Smooth muscle cell of the brain vasculature (primary cell): ENCODE results near the gene SLC35F4.

Experiments
- DNase-seq: peaks from one replicate; pipeline ENCODE4 v3.0.0-alpha.2; 2012; ENCODE audit warnings: low read depth, low spot score

SLC35F4 gene

DNA sequence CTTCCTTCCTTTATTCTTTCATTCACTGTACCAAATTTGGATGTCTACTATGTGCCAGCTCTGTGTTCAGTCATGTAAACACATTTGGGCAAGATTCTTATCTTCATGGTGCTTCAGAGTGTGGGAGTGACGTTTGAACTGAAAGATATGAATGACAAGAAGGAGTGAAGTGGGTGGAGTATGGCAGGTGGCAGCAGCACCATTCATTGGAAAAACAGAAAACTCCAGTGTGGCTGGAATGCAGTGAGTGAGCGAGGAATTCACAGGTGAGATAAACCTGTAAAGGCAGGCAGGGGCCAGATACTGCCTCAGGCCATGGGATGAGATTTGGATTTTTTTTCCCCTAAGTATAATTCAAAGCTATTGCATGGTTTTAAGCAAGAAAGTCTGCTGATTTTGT, 231.6 kb downstream of the SLC35F4 start:
- DNase-seq = no peak

DNA sequence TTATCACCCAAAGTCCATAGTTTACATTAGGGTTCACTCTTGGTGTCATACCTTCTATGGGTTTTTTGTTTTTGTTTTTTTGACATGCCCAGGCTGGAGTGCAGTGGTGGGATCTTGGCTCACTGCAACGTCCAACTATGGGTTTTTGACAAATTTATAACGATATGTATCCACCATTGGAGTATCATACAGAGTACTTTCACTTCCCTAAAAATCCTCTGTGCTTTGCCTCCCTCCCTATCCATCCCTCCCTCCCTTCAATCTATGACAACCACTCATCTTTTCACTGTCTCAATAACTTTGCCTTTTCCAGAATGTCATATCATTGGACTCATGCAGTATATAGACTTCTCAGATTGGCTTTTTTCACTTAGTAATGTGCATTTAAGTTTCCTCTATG, 233.2 kb downstream of the SLC35F4 start:
- no peak for DNase-seq

DNA sequence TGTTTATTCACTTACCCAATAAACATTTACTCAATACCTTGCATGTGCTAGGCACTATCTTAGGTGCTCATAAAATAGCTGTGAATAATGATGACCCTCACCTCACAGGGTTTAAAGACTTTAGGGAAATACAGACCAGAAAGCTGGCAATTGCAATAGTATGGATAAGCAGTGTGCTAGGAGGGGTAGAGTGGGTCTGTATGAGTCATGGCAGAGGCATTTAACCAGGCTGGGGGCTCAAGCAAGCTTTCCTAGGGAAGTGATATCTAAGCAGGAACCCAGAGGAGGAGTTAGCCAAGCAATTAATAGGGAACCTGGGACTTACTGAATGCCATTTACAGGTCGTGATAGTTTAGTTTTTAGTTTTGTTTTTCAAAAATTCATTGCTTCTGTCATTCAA, 248.4 kb downstream of the SLC35F4 start:
- DNase-seq = no peak

DNA sequence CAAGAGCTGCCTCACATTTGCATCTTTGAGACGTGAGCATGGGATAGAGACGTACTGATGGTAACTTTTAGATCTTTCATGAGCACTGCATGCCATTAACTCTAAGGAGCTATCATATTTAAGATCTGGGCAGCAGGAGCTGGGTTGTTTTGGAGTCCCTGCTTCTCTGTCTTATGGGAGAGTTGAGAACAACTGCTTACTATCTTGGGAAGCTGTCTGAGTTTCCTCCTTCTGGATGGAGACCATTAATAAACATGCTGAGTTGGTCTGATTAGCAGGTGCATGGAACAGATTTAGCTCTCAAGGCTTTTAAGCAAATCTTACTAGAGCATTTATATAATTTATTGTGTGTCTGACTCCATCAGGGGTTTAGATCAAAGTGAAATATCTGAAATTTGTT, 252.9 kb downstream of the SLC35F4 start:
- no peak for DNase-seq

DNA sequence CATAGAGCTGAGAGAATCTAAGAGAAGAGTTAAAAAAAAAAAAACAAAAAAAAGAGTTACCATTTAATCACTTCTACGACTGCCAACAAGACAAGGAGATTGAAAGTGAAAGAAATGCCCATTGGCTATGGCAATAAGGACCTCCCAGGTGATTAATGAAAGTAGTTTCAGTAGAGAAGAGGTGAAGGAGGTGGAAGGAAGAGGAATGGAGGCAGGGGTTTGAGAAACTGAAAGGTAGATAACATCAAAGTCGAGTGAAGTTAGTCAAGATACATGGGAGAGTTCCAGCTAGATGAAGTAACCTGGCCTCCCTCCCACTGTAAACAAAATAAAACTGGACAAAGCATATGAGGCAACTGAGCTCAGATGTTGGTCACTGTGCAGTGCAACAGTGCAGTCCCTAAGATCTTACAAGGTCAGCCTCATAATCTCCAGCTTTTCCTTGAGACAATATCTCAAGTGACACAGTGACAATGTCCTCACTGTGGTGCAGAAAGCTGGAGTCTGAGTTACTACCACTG, 254.3 kb downstream of the SLC35F4 start:
- no peak for DNase-seq

DNA sequence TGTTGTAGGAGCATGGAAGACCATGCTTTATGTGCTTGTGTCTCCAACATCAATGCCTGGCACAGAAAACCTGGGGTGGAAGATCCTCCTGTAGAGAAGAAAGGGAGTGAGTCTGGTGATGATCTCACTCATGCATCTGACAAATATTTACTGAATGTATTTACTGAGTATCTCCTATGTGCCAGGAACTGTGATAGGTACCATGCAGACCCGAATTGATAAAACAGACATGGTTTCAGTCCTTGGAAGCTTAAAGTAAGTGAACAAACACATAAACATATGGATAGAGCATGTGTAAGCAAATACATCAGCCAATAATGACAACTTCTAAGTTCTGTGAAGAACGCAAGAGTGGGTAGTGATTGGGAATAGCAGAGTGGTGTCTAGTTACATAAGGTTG, 255.3 kb downstream of the SLC35F4 start:
- no peak for DNase-seq

DNA sequence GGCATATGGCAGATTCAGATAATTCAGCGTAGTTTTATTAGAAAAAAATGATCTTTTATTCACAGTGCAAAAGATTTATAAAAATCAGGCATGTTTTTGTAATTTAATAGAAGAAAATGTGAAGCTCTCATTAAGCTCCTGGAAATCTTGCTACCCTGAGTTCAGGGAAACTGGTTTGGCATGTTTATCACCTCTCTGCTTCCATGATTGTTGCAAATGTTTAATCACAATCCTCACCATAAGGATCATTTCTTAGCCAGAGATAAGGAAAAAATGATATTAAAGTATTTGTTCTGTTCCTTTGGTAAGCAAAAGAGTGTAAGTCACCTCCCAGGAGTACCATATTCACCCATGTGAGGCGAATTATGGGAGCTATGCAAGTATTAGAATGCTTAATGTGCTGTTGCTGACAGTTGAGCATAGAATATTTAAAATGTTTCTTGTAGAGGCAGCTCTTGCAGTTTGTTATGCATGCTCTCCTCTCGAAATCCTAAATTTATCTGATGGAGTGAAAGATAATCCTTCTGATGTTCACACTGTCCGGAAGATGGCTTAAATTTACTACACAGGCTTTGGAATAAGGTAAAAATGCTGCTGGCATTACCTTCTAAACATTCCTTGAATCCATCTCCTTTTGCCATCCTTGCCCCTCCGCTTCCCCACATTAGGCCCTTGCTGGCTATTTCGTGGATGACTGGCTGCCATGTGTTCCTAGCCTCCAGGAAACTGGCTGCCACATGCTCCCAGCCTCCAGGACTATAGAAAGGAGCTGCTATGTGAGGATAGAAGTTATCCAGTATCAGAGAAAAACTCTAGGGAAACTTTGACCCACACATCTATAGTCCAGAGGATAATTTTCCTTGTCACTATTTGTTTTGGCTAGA, 256.5 kb downstream of the SLC35F4 start:
- no peak for DNase-seq

DNA sequence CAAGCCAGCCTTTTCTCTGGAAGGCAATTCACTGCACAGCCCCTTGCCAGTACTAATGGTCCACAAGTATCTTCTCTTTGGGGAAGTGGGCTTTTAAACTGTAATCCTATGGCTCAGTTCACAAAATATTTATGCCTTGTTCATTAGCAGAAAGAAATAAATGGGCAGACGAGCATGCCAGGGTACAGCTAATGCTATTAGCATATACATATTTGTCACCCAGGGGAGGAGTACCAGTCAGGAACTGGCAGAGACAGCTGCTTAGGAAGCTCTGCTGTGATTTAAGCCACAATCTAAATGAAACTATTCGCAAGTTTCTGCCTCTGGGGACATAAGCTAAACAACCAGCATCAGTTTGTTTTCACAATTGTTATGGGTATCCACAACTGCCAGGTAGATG, 258.8 kb downstream of the SLC35F4 start:
- no peak for DNase-seq

DNA sequence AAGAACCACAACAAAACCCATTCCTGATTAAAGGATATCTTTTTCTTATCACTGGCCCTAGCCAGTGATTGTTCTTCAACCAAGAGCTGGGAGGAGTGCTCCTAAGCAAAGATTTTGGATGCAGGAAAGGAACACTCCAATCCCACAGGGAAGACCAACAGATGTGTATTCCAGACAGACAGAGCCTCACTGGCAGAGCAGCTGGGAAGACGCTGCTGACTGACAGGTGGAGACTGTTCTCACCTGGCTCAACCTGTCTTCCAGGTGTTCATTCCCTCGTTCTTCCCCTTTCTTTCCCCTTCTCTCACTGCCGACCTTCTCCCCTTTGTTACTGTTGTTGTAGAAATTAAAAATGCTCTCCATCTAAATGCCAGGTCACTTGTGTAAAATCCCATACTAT, 282.5 kb downstream of the SLC35F4 start:
- DNase-seq = no peak

DNA sequence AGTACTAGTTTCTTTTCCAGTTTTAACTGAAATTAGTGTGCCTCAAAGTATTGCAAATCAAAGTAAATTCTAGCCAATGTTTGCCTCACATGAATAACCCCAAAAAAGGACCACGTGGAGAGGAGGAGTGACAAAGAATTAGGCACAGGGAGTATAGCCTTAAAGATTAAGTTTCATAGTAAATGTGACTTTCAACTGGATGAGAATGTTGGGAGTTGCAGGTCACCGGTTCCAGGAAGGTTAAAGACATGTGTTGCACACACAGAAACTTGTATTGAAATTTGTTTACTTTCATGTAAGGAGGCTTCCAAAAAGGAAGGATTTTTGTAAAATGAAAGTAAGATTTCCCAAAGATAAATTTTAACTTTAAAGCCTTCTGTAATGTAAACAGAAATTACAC, 283.1 kb downstream of the SLC35F4 start:
- DNase-seq = no peak

DNA sequence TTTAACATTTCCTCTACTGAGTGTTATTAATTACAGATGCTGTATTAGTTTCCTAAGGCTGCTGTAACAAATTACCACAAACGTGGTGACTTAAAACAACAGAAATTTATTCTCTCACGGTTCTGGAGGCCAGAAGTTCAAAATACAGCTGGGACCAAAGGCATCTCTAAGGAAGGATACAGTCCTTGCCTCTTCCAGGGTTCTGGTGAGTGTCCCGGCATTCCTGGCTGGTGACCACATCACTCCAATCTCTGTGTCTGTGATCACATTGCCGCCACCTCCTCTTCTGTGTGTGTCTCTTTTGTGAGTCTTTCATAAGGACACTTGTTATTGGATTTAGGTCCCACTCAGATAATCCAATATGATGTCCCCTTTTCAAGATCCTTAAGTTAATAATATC, 287.1 kb downstream of the SLC35F4 start:
- no peak for DNase-seq

DNA sequence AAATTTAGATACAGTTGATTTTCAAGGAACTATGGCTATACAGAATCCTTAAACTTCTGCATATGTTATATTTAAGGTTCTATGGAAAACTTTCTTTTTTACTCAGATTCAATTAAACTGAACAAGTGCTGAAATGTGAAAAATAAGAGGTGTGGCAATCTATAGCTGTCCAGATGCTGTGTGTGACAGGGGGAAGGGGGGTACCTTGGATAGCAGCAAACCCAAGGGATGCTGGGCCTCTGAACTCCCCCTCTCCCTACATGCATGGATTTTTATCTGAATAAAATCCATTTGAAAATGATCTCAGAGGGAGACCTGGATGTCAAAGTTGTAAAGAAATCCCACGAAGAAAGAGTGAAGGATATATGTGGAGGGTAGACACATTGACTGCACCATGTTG, 289.4 kb downstream of the SLC35F4 start:
- DNase-seq = no peak

DNA sequence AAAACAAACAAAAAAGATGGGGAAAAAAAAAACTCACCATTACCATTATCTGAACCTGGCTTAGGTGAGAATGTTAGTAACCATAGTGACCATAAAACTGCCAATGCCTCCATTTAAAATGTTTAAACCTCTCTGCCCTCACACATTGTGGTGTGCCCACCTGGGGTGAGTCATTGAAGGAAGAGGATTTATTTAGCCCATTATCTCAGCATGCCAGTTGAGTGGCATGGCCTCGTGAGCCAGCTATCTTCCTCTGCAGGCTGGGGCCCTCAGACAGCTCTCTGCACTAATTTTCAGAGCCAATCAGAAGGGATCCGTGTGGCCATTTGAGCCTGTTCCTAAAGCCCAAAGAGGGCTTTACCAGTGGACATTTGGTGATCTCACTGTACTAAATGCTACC, 290.4 kb downstream of the SLC35F4 start:
- DNase-seq = no peak

DNA sequence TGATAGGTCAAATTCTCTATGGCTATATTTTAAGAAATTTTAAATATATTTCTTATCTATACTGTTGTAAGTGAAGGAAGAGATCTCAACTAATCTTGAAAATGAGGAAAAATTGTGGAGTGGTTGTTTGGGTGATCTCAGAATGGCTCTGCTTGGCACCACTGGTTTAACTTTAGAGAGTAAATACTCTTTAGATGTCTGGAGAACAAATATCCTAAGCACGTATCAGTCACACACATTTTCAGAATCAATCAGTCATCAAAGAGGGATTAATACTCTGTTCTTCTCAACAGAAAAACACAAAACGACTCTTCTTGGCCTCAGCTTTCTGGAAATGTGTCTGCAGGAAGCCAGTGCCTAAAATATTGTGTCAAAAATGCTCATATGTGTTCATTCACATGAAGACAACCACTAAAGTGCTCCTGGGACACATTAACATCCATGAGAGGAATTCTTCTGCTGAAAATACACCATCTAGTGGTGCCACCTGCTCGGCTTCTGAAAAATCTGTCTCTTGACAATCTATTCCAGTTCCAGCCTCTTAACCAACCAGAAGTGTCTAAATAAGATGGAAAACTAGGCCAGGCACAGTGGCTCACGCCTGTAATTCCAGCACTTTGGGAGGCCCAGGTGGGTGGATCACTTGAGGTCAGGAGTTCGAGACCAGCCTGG, 291.1 kb downstream of the SLC35F4 start:
- DNase-seq = no peak

DNA sequence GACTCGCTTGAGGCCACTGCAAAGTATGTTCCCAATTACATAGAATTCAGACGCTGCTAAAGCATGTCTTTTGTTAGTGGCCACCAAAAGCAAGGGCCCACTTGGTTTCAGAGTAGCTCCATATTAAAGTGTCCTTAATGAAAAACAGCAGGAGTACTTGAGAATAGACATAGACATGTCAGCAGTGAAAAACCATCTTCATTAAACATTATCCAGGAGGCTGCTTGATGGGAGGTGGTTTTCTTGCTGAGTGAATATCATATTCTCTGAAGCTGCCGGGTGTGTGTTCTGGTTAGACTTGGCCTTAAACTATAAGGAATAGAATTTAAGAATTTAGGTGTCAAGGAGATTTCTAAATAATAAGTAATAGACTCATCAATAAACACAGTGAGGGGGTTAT, 292.7 kb downstream of the SLC35F4 start:
- no peak for DNase-seq

DNA sequence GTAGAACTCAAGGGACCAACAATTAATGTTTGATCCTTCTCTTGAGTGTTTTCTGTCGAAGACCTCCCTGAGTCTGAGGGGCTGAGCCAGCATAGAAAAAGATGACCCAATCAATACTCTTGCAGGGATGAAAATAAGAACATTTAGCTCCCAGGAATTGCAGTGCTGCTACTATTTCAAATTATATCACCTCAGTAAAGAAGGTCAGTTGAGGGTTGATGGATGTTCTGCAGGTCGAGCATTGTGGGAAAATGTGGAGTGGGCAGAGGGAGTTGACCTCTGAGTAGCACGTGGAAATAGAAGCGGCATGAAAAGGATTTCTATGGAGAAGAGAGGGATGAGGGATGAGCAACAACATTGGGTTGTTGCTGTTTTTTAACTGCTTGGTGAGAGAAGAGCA, 297.3 kb downstream of the SLC35F4 start:
- no peak for DNase-seq

DNA sequence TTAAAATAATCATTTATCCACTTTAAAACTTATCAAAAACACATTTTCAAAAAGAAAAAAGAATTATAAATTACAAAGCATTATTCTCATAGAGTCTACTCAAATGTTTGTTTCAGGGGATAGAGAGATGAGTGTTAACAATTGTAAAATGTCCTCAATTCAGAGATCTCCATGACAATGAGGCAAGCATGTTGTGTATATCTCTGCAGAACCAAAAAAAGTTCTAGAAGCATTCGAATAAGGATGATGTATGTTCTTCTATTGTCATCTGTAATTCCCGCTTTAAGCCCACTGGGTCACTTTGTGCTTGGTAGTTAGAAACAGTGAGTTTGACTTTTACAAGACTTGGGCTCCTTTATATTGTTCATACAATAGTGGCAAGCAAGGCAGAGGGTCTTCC, 298.7 kb downstream of the SLC35F4 start:
- no peak for DNase-seq

DNA sequence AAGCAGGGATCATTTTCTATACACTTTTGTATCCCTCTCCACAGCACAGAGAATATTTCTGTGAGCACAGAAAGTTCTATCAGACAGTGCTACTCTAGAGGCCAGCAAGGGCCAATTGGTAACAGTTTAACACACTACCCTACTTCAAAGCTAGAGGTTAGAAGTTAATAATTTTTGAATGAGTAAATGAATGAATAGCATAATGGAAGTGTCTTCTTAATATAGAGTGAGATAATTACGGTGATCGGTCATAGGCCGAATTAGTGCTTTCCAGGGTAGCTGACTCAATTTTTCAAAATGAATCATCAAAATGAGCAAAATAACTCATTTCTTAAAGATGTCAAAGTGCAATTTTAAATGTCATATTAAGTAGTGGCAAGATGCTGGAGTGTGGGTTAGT, 305.2 kb downstream of the SLC35F4 start:
- no peak for DNase-seq

DNA sequence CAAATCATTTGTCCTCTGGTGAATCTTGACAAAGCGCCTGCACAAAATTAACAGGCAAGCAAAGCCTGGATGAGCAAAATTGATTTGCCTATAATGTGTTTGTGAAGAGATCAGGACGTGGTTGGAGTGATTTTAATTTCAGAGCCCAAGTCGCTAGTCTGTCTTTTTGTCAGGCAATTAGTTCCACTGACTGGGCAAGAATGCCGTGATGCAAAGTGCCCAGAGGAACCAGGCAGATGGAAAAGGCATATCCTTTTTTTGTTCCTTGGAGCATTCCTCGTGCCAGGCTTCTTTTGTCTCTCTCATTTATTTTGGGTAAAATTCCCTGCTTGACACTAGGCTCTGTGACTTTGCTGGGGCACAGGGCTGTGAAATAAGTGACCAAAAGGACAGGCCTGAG, 306.3 kb downstream of the SLC35F4 start:
- no peak for DNase-seq

DNA sequence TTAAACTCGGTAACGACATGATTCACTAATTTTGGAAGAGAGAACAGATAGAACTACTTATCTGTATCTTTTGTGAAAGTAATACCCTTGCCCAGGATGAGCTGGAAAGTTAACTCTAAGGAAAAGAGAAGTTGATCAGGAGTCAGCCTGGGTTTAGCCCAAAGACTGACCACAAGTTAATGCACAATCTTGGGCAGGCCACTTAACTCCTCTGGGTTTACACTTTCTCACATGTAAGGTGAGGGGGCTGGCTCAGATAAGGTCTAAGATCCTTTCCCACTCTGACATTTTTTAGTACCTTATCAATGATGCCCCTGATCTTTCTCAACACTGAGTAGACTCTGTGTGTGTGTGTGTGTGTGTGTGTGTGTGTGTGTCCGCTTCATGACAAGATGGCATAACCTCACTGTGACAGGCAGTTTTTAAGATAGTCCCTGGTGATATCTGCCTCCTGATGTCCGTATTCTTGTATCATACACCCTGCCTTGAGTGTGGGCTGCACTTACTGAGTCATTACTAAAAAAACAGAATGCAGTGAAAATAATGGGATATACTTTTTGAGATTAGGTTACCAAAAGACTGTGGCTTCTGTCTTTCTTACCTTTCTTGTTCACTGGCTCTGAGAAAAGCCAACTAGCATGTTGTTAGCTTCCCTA, 316.0 kb downstream of the SLC35F4 start:
- no peak for DNase-seq

DNA sequence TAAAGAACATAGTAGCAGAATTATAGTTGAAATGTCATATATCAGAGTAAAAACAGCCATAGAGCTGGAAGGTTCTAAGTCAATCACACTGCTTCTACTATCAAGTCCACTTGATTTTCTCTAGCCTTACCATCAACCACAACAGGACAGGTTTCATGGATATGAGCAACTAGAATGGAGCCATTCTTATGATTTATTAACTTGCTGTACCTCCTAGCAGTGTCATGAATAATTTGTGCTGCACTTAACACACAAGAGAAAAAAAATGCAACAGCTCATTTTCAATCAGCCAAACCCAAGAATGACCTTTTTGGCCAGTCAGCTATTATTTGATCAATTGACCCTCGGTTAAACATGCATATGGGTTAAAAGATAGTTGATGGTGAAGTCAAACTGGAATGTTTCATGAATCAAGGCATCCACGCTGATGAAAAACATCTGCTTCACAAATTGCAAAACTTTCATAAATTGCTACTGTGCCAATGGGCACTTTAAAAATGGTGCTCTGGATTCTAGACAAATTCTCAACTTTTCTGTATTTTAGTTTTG, 316.8 kb downstream of the SLC35F4 start:
- no peak for DNase-seq

DNA sequence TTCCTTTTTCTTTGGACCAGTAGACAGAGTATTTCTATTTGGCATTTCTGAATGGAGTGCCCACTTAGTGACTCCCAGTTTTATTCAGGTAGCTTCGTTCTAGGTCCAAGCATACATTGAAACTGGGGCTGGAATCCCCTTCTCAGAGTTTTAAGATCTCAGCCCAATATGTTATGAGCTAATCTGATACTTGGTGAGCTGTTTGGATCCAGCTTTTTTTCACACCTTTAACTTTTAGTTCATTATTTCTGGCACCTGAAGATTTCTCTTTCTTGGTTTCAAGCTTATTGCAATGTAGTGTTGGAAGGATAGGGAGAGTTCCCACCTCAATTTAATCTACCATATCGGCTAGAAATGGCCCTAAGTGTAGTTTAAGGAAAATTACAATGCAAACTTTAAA, 318.8 kb downstream of the SLC35F4 start:
- no peak for DNase-seq
